WERI-Rb-1 (cell line): Measurements from ENCODE around the gene GNL3L.
"Not testable (repeated sequence)": the region's sequence is repeated elsewhere in the genome, so short reads cannot be mapped to it uniquely, and the experiment has no call there.

ENCODE experiments used
- DNase-seq: peaks from one replicate; pipeline ENCODE4 v3.0.0-alpha.2; 2020
- H3K27ac ChIP-seq: fragments of 250-450 bp; sonication (Bioruptor Pico); 2 replicates; pipeline ENCODE4 v1.5.1; 2020; ENCODE audit warnings: mild to moderate bottlenecking, moderate library complexity
- H3K27me3 ChIP-seq: fragments of 250-450 bp; sonication (Bioruptor Pico); 2 replicates; pipeline ENCODE4 v1.5.1; 2021; ENCODE audit warnings: mild to moderate bottlenecking, low read depth, moderate library complexity; ENCODE audit not compliant: insufficient read depth, severe bottlenecking
- H3K36me3 ChIP-seq: fragments of 250-450 bp; sonication (Bioruptor Pico); 2 replicates; pipeline ENCODE4 v1.5.1; 2020; ENCODE audit warnings: mild to moderate bottlenecking, moderate library complexity
- H3K4me3 ChIP-seq: 2 replicates; pipeline ENCODE4 v1.5.1; 2011; ENCODE audit warnings: low read depth, mild to moderate bottlenecking, control low read depth, low read length
- H3K9me3 ChIP-seq: fragments of 250-450 bp; sonication (Bioruptor Pico); 2 replicates; pipeline ENCODE4 v1.5.1; 2021; ENCODE audit warnings: mild to moderate bottlenecking, moderate library complexity; ENCODE audit not compliant: severe bottlenecking
- CTCF ChIP-seq: IDR thresholded peaks from 2 replicates; pipeline ENCODE4 v1.5.1; 2011; ENCODE audit warnings: low read depth, mild to moderate bottlenecking, control low read depth, inconsistent platforms, low read length

The GNL3L gene

GRCh38 chrX:54550821-54551220, 20.8 kb downstream of the GNL3L start:
- H3K27ac ChIP-seq: no peak overlapping the region
- peaks cover 2% of the 10 kb centered on the region for H3K27me3 ChIP-seq
- H3K9me3 ChIP-seq: no peaks in the 10 kb centered on the region
- no peak overlapping the region for H3K4me3 ChIP-seq
- H3K36me3 ChIP-seq: peaks cover 27% of the 10 kb centered on the region
- no peak for TF ChIP-seq CTCF
- no peak for DNase-seq

GRCh38 chrX:54551801-54552200, 21.8 kb downstream of the GNL3L start:
- TF ChIP-seq CTCF: no peak
- Histone ChIP-seq H3K27me3 (peaks cover 2% of the 10 kb centered on the region), H3K4me3 (no peak overlapping the region), H3K9me3 (no peaks in the 10 kb centered on the region), H3K27ac (no peak overlapping the region), H3K36me3 (peaks cover 27% of the 10 kb centered on the region)
- DNase-seq: no peak

GRCh38 chrX:54555006-54555405, 25.0 kb downstream of the GNL3L start:
- DNase-seq, H3K4me3 ChIP-seq, H3K27me3 ChIP-seq, H3K9me3 ChIP-seq, H3K27ac ChIP-seq: not testable (repeated sequence)
- H3K36me3 ChIP-seq: peaks cover 21% of the 10 kb centered on the region

- no peak overlapping the region for H3K4me3 ChIP-seq
- no peak for TF ChIP-seq CTCF
- no peaks in the 10 kb centered on the region for H3K27me3 ChIP-seq
- H3K27ac ChIP-seq: no peak overlapping the region
- H3K36me3 ChIP-seq: peaks cover 11% of the 10 kb centered on the region
- H3K9me3 ChIP-seq: no peaks in the 10 kb centered on the region
- no peak for DNase-seq
Observed at GRCh38 chrX:54560411-54560810, 30.4 kb downstream of the GNL3L start.

GRCh38 chrX:54561622-54562021, 31.6 kb downstream of the GNL3L start:
- H3K9me3 ChIP-seq: no peaks in the 10 kb centered on the region
- DNase-seq: no peak
- no peaks in the 10 kb centered on the region for H3K27me3 ChIP-seq
- no peak for TF ChIP-seq CTCF
- no peak overlapping the region for H3K4me3 ChIP-seq
- no peak overlapping the region for H3K27ac ChIP-seq
- peaks cover 11% of the 10 kb centered on the region for H3K36me3 ChIP-seq

- H3K9me3 ChIP-seq: no peaks in the 10 kb centered on the region
- H3K4me3 ChIP-seq: no peak overlapping the region
- no peak for DNase-seq
- peaks cover 5% of the 10 kb centered on the region; the same call in 1 of the 2 replicates for H3K36me3 ChIP-seq
- H3K27me3 ChIP-seq: no peaks in the 10 kb centered on the region
- TF ChIP-seq CTCF: no peak
- H3K27ac ChIP-seq: no peak overlapping the region
Observed at GRCh38 chrX:54564936-54565335, 34.9 kb downstream of the GNL3L start.
